Stimulated activated memory B cell treated with anti-CD40 and anti-IgM and Interleukin-4, amounts not matched to agents 10 μg/mL and 1 μg/mL and 100 μg/mL, for 72 hours (primary cell): ENCODE results near the gene ISG15.
"Not testable (repeated sequence)": the region's sequence is repeated elsewhere in the genome, so short reads cannot be mapped to it uniquely, and the experiment has no call there.

Experiments
- ATAC-seq: fragments of 150-1000 bp; cut with Tn5 transposase; 2 replicates; pipeline ENCODE4 v1.10.0; 2021
- H3K27ac Mint-ChIP-seq: one replicate; pipeline ENCODE4 v1.8.0; 2022; ENCODE audit warnings: mild to moderate bottlenecking, mixed read lengths
- H3K27me3 Mint-ChIP-seq: one replicate; pipeline ENCODE4 v1.8.0; 2022; ENCODE audit warnings: mixed read lengths
- H3K36me3 Mint-ChIP-seq: one replicate; pipeline ENCODE4 v1.8.0; 2022; ENCODE audit warnings: mixed read lengths
- H3K4me1 Mint-ChIP-seq: one replicate; pipeline ENCODE4 v1.8.0; 2022; ENCODE audit warnings: mixed read lengths
- H3K4me3 Mint-ChIP-seq: one replicate; pipeline ENCODE4 v1.8.0; 2022; ENCODE audit warnings: mild to moderate bottlenecking, moderate library complexity, mixed read lengths
- H3K9me3 Mint-ChIP-seq: one replicate; pipeline ENCODE4 v1.8.0; 2022; ENCODE audit warnings: mixed read lengths

The ISG15 gene

DNA sequence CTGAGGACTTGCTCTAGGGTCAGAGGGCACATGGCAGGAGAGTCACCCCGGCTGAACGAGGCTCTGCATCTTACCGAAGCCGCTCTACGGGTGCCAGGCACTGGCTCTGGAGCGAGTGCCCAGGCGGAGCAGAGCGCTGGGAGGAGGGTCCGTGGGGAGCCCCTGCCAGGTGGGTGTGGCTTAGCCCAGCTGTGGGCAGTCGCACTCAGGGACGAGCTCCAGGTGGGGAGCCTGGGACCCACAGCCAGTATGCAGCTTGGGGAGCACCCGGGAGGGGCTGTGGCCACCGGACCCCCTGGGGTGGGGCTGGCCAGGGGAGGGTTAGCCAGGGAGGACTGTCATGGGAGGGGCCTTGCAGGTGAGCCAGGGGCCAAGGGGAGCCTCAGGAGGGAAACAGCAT is 10.4 kb downstream of the ISG15 start:
- no peak for ATAC-seq
- Mint-ChIP-seq H3K27ac (no peak overlapping the region), H3K36me3 (no peaks in the 10 kb centered on the region), H3K9me3 (no peaks in the 10 kb centered on the region), H3K4me3 (no peak overlapping the region), H3K27me3 (peaks cover 35% of the 10 kb centered on the region), H3K4me1 (peaks cover 10% of the 10 kb centered on the region)

DNA sequence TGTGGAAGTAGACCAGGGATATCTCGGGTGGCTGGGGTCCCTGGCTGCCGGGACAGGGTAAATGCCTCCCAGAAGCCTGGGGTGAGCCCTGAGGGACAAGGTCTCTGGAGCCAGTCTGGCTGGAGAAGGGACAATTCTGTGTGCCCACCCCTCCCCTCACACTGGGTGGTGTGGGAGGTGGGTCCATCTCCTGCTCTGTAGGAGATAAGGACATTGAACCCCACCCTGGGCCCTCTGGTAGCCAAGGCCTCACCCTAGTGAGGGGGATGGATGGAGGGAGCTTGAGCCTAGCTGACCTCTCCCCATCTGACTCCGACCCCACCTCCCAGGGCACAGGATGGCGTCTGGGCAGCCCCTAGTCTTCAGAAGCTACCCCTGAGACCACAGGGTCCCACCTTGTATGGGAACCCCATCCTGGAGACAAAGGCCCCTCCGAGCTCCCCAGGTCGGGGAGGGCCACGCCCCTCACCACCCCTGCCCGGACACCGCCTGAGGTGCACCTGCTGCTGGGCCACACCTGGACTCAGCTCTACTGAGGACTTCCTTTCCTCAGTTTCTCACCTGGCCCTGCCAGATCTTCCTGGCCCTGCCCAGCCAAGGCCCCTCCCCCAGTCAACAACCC is 11.0 kb downstream of the ISG15 start:
- Mint-ChIP-seq H3K27me3 (peaks cover 35% of the 10 kb centered on the region), H3K4me1 (peaks cover 10% of the 10 kb centered on the region), H3K9me3 (no peaks in the 10 kb centered on the region), H3K36me3 (no peaks in the 10 kb centered on the region), H3K4me3 (no peak overlapping the region), H3K27ac (no peak overlapping the region)
- ATAC-seq, result no peak

DNA sequence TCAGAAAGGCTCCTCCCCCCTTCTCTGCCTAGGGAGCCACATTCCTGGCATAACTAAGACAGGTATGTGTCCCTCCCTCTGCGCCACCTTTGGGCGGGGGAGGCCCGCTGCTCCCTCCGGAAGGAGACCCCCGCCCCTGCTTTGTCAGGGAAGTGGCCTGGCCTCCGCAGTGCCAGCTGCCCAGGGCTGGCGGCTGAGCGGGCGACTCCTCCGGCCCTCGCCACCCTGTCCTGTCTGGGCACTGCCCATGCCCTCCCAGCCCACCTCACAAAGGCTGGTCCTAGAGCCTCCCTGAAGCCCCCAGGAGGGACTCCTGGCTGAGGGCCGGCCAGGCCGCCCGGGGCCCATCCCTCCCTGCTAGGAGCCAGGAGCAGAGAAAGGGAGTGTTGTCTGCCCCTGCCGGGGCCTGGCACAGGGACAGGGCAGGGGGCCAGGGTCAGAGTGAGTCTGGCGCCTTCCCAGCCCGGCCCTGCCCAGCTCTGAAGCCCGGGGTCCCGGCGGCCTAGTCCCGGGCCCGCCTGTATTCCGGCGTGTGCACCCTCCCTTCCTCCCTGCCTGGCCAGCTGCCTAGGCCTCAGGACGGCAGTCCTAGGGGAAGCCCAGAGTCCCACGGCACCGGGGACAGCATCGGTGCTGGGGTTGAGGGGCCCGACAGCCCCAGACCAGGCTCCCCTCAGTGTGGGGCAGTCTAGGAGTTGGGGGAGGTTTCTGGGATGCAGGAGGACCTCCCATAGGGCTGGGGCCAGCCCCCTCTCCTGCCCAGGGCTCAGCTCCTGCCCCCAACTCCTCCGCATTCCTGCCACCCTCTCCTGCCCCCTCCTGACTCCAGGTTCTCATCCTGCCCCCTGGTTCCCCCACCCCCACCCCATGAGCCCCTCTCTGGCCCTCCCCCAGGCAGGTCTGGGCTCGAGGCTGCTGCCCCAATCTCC is 11.7 kb downstream of the ISG15 start:
- Mint-ChIP-seq H3K27ac (no peak overlapping the region), H3K27me3 (peaks cover 35% of the 10 kb centered on the region), H3K4me3 (no peak overlapping the region), H3K4me1 (peaks cover 10% of the 10 kb centered on the region), H3K36me3 (no peaks in the 10 kb centered on the region), H3K9me3 (no peaks in the 10 kb centered on the region)
- no peak for ATAC-seq

DNA sequence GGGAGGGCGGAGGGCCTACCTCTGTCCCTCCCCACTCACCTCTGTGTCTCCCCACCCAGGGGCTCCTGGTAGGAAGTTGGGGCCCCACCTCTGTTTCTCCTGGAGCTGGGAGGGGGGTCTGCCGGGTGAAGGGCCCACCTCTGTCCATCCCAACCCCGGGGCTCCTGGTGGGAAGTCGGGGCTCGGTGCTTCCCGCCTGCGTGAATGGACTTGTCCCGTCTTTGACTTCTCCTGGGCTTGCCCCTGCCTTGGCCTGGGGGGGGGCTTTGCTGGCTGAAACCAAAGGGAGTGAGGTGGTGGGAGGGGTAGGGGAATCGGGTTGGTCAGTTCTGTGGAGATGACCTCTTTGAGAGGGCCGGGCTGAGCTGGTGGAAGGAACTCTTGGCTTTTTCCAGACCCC is 12.4 kb downstream of the ISG15 start:
- no peak overlapping the region for H3K4me3 Mint-ChIP-seq
- ATAC-seq, result no peak
- H3K9me3 Mint-ChIP-seq, result no peaks in the 10 kb centered on the region
- H3K36me3 Mint-ChIP-seq, result no peaks in the 10 kb centered on the region
- peaks cover 35% of the 10 kb centered on the region for H3K27me3 Mint-ChIP-seq
- H3K4me1 Mint-ChIP-seq, result peaks cover 10% of the 10 kb centered on the region
- H3K27ac Mint-ChIP-seq, result no peak overlapping the region

DNA sequence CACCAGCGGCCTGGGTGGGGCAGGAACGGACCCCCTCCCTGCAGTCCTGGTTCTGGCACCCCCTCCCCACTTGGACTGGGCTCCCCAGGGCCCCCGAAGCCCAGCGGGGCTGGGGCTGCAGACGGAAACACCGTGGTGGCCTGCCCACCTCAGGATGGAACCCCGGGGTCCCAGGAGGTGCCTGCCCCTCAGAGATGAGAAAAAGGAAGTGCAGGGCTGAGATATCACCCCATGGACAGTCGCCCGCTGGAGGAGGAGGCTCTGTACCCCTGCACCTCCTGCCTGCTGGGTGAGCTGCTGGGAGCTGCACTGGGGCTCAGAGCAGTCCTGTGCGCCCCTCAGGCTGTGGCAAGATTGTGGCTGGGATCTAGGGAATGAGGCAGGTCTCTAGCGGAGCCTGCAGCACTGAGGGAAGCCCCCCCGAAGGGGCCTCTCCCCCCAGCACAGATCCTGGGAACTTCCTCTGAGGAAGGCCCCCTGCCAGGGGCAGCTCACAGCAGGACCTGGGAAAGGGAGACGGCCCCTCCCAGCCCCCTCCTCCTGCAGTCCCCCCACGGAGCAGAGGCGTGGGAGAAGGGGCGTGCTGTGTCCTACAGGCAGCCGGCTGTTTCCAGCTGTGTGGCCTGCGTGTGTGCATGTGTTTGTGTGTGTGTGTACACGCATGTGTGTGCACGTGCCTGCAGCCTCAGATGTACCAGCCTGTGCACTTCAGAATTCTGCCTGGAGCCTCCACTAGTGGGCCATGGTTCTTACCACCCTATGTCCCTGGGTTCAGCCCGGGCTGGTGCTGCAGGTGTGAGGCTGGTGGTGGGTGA is 13.5 kb downstream of the ISG15 start:
- Mint-ChIP-seq H3K4me1 (peaks cover 10% of the 10 kb centered on the region), H3K27me3 (peaks cover 35% of the 10 kb centered on the region)

DNA sequence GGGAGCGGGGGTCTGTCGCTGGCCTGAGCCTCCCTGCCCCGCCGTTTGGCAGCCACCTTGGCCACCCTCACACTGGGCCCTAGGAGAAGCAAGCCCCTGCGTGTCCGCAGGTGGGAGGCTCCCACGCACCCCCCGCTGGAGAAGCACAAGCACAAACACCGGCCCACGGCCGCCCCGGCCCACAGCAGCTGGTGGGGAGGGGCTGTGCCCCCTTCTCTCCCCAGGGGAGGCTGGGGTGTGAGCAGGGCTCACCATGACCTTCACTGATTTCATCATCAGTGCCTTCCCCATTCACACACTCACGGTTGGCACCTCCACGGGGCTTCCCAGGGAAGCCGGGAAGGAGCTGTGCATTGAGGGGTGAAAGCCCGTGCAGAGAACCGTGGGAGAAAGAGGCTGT is 14.5 kb downstream of the ISG15 start:
- H3K36me3 Mint-ChIP-seq, result no peaks in the 10 kb centered on the region

More for the DNA sequence above, 13.5 kb downstream of the ISG15 start:
- H3K36me3 Mint-ChIP-seq, result no peaks in the 10 kb centered on the region
- no peak overlapping the region for H3K4me3 Mint-ChIP-seq
- peak; percentile 11 for ATAC-seq
- H3K9me3 Mint-ChIP-seq, result no peaks in the 10 kb centered on the region
- no peak overlapping the region for H3K27ac Mint-ChIP-seq

DNA sequence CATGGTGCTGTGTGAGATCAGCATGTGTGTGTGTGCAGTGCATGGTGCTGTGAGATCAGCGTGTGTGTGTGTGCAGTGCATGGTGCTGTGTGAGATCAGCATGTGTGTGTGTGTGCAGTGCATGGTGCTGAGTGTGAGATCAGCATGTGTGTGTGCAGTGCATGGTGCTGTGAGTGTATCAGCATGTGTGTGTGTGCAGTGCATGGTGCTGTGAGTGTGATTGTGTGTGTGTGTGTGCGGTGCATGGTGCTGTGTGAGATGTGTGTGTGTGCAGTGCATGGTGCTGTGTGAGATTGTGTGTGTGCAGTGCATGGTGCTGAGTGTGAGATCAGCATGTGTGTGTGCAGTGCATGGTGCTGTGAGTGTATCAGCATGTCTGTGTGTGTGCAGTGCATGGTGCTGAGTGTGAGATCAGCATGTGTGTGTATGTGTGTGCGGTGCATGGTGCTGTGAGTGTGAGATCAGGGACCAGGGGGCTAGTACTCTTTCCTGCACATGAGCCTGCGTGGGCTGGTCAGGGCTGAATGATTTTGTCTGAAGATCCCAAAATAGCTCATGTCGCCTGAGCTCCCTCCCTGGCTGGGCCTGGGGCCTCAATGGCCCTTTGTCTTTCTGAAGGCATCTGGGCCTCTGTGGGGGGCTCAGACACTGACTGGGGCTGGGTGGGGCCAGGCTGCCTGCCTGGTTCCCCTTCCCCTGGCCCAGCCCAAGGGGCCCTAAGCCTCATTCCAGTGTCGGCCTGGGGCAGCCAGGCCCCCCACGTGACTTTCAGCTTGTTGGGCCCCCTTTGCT is 17.8 kb downstream of the ISG15 start:
- not testable (repeated sequence) for H3K27ac Mint-ChIP-seq, H3K36me3 Mint-ChIP-seq, ATAC-seq, H3K9me3 Mint-ChIP-seq, H3K4me3 Mint-ChIP-seq
- H3K4me1 Mint-ChIP-seq, result peaks cover 15% of the 10 kb centered on the region
- H3K27me3 Mint-ChIP-seq, result peaks cover 22% of the 10 kb centered on the region

More for the DNA sequence above, 14.5 kb downstream of the ISG15 start:
- Mint-ChIP-seq H3K27me3 (peaks cover 25% of the 10 kb centered on the region), H3K4me1 (peaks cover under 1% of the 10 kb centered on the region), H3K27ac (no peak overlapping the region), H3K9me3 (no peaks in the 10 kb centered on the region), H3K4me3 (no peak overlapping the region)
- no peak for ATAC-seq

DNA sequence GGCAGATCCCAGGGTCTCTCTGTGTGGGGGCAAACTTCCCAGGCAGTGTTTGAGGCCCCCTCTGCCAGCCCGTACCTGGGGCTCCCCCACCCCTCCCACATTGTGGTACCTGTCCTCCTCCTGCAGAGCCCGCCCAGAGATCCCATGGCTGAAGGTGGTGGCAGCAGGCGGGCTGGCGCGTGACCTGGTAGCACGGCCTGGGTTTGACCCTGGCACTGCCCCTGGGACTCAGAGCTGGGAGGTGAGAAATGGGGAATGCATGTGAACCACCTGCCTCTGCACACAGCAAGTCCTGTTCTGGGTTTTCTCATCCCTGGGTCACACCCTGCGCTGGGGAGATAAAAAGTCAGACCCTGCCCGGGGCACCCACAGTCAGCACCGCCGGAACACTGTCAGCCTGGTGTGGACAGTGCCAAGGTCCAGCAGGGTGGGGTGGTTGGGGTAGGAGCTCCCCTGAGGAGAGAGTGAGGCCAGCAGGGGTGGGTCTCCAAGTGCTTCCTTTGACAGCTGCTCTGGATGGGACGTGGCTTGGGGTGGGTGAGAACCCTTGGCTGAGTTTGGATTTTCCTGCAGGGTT is 18.4 kb downstream of the ISG15 start:
- peak overlapping the region; percentile 73 for H3K4me3 Mint-ChIP-seq
- H3K4me1 Mint-ChIP-seq, result peaks cover 22% of the 10 kb centered on the region
- H3K27ac Mint-ChIP-seq, result peak overlapping the region; percentile 69
- no peaks in the 10 kb centered on the region for H3K36me3 Mint-ChIP-seq
- ATAC-seq, result no peak
- H3K9me3 Mint-ChIP-seq, result no peaks in the 10 kb centered on the region
- peaks cover 23% of the 10 kb centered on the region for H3K27me3 Mint-ChIP-seq

DNA sequence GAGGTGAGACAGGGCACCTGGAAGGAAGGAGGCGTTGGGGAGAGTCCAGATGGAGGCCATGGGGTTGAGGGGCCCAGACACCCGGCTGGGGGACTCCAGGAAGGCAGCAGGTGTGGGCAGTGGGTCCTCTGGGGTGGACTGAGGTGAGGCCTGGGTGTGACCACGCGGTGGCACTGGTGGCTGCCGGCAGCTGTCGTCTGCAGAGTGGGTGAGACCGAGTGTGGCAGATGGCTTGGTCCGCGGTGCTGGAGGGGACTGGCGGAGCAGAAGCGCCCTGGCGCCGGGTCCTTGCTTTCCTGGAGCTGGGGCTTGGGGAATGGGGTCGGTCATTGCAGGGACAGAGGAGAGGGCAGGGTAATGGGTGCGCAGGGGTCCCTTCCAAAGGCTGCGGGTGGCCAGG is 19.1 kb downstream of the ISG15 start:
- H3K4me1 Mint-ChIP-seq, result peaks cover 28% of the 10 kb centered on the region
- ATAC-seq, result peak; percentile 18

DNA sequence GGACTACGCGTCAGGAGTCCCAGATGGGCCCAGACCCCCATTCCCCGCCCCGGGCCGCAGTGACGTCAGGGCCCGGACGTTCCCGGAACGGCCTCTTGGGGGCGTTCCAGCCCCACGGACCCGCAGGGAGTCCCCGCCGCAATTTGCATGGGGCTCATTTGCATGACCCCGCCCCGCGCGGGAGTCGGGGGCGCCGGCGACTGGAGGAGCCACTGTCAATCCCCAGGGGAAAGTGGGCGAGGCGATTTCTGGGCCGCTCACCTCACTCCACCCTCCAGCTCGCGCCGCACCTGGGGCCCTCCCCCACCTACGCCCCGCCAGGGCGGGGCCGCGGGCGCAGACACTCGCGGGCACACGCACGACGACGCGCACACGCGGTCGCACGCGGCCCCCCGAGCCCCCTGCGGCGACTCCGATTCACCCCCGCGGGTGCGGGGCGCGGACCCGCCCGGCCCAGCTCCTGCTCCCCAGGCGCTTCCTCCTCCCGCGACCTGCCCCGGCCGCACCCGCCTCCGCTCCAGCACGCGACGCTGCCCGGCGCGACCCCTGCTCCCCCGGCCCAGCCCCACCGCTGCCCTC is 19.8 kb downstream of the ISG15 start:
- Mint-ChIP-seq H3K27ac (peak overlapping the region; percentile 69), H3K4me3 (peak overlapping the region; percentile 68), H3K9me3 (no peaks in the 10 kb centered on the region), H3K4me1 (peaks cover 35% of the 10 kb centered on the region), H3K27me3 (peaks cover 14% of the 10 kb centered on the region), H3K36me3 (no peaks in the 10 kb centered on the region)
- ATAC-seq, result peak; percentile 93

More for the DNA sequence above, 19.1 kb downstream of the ISG15 start:
- H3K27ac Mint-ChIP-seq, result peak overlapping the region; percentile 69
- H3K9me3 Mint-ChIP-seq, result no peaks in the 10 kb centered on the region
- no peaks in the 10 kb centered on the region for H3K36me3 Mint-ChIP-seq
- H3K4me3 Mint-ChIP-seq, result peak overlapping the region; percentile 73
- peaks cover 18% of the 10 kb centered on the region for H3K27me3 Mint-ChIP-seq

DNA sequence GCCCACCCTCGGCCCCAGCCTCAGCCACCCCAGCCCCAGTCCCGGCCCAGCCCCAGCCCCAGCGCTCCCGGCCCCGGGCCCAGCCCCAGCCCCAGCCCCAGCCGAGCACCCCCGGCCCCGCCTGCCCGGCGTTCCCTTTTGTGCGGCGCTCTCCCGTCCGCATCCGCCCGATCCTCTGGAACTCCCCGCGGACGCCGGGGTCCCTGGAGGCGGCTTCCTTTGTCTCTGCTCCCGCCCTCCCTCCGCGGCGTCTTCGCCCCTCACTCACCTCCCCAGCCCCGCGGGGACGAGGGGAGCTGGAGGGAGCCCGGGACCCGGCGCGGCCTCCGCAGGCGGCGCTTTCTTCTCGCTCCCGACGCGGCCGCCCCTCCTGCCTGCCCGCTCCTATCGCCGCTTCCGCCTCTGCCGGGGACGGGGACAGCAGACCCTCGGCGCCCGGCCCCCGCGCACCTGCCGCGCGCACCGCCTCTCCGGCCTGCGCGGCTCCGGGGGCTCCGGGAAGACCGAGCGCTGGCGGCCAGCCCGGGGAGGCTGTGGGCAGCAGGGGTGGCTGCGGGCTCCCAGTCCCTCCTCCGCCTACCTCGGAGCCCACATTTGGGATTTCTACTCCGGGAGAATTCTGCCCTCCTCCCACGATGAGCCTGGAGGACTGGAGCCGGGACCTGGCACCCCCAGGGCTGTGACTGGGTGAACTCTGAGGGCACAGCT is 20.6 kb downstream of the ISG15 start:
- Mint-ChIP-seq H3K9me3 (no peaks in the 10 kb centered on the region), H3K4me1 (peaks cover 43% of the 10 kb centered on the region), H3K4me3 (peak overlapping the region; percentile 78), H3K27ac (peak overlapping the region; percentile 75), H3K27me3 (peaks cover 14% of the 10 kb centered on the region), H3K36me3 (no peaks in the 10 kb centered on the region)
- peak; percentile 43 for ATAC-seq

DNA sequence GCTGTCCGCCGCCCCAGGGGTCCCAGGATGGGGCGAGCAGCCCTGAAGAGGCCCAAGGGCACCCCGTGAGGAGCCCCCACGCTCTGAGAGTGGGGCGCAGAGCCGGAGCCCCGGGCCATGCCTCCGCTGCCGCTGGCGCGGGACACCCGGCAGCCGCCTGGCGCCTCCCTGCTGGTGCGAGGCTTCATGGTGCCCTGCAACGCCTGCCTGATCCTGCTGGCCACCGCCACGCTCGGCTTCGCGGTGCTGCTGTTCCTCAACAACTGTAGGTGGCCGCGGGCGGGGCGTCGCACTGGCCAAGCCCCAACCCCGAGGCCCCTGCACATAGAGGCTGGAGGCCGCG is 21.1 kb downstream of the ISG15 start:
- peak overlapping the region; percentile 78 for H3K4me3 Mint-ChIP-seq
- H3K36me3 Mint-ChIP-seq, result no peaks in the 10 kb centered on the region
- H3K9me3 Mint-ChIP-seq, result no peaks in the 10 kb centered on the region
- H3K4me1 Mint-ChIP-seq, result peaks cover 48% of the 10 kb centered on the region
- H3K27me3 Mint-ChIP-seq, result peaks cover 14% of the 10 kb centered on the region
- ATAC-seq, result no peak
- peak overlapping the region; percentile 75 for H3K27ac Mint-ChIP-seq

DNA sequence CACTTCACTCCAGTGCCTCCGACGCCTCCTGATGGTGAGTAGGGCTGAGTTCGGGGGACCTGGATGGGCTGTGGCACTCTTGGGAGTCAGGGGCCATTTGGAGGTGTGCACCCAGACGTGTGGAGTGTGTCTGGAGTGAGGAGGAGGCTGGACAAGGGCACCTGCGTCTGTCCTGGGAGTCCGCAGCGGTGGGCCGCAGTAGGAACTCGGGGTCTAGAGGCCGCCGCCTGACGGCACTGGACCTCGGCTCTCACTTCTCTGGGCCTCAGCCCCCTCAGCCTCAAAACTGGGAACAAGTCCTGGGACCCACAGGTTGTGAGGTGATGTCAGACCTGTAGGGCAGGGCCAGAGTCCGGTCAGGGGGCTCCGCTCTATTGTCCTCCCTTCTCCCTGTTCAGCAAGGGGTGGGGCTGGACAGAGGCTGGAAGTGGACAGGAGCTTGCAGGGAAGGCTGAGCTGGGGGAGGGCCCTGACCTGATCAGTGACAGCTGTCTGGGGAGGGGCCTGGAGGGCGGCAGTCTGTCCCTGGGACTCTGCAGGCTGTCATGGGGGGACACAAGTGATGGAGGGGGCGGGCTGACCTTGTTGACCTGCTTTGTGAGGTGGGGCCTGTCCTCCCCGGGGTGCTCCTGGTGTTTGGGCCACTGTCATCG is 22.1 kb downstream of the ISG15 start:
- no peak for ATAC-seq
- peaks cover 56% of the 10 kb centered on the region for H3K4me1 Mint-ChIP-seq
- peaks cover 14% of the 10 kb centered on the region for H3K27me3 Mint-ChIP-seq
- peak overlapping the region; percentile 36 for H3K27ac Mint-ChIP-seq
- H3K9me3 Mint-ChIP-seq, result no peaks in the 10 kb centered on the region
- no peaks in the 10 kb centered on the region for H3K36me3 Mint-ChIP-seq
- peak overlapping the region; percentile 16 for H3K4me3 Mint-ChIP-seq
